Stimulated activated CD8-positive, alpha-beta memory T cell treated with anti-CD3 and anti-CD28 coated beads, Interleukin-2, amount 100 ng/mL, for 48 hours (primary cell): ENCODE measurements around the gene TEP1.

Experiments used
- DNase-seq, 2 donors: peaks; one replicate each; pipeline ENCODE4 v3.0.0-alpha.2; 2020; ENCODE audit warnings: low read depth in 2 of 2

TEP1 gene

GRCh38 chr14:20429801-20430669 lies 16.7 kb upstream of the TEP1 start:
- no peak for DNase-seq

- DNase-seq, result no peak
Observed at GRCh38 chr14:20428802-20429201, 15.5 kb upstream of the TEP1 start.

- DNase-seq, result no peak
Observed at GRCh38 chr14:20428010-20428365, 14.7 kb upstream of the TEP1 start.

- DNase-seq, result no peak
Observed at GRCh38 chr14:20427231-20428009, 14.1 kb upstream of the TEP1 start.

GRCh38 chr14:20424851-20425250 lies 11.6 kb upstream of the TEP1 start:
- no peak for DNase-seq

GRCh38 chr14:20422886-20423285 lies 9.6 kb upstream of the TEP1 start:
- DNase-seq, result no peak

- no peak for DNase-seq
Observed at GRCh38 chr14:20421267-20421666, 8.0 kb upstream of the TEP1 start.

GRCh38 chr14:20419419-20419818 lies 6.1 kb upstream of the TEP1 start:
- no peak for DNase-seq

- no peak for DNase-seq
Observed at GRCh38 chr14:20418501-20418909, 5.2 kb upstream of the TEP1 start.

GRCh38 chr14:20417250-20418186 lies 4.2 kb upstream of the TEP1 start:
- DNase-seq, result no peak

GRCh38 chr14:20416223-20416622 lies 2.9 kb upstream of the TEP1 start:
- no peak for DNase-seq

GRCh38 chr14:20415782-20416206 lies 2.5 kb upstream of the TEP1 start:
- no peak for DNase-seq

GRCh38 chr14:20413744-20414082 lies 412 bp upstream of the TEP1 start:
- DNase-seq, result no peak

- no peak for DNase-seq
Observed at GRCh38 chr14:20412411-20412810, 890 bp downstream of the TEP1 start.

- no peak for DNase-seq
Observed at GRCh38 chr14:20409226-20409625, 4.1 kb downstream of the TEP1 start.

GRCh38 chr14:20403521-20403920 lies 9.8 kb downstream of the TEP1 start:
- no peak for DNase-seq

- DNase-seq, result no peak
Observed at GRCh38 chr14:20400965-20401593, 12.2 kb downstream of the TEP1 start.

GRCh38 chr14:20400589-20400964 lies 12.7 kb downstream of the TEP1 start:
- no peak for DNase-seq

- DNase-seq, result no peak
Observed at GRCh38 chr14:20397511-20397910, 15.8 kb downstream of the TEP1 start.

- no peak for DNase-seq
Observed at GRCh38 chr14:20391505-20391904, 21.8 kb downstream of the TEP1 start.

GRCh38 chr14:20388159-20388558 lies 25.1 kb downstream of the TEP1 start:
- DNase-seq, result no peak

GRCh38 chr14:20387576-20387975 lies 25.7 kb downstream of the TEP1 start:
- no peak for DNase-seq
